AG10803 (cell line): ENCODE measurements around the gene INTS2.
A peak's percentile ranks its signal among the peaks of the same experiment; 100 is the strongest.
"Not testable (repeated sequence)": the region's sequence is repeated elsewhere in the genome, so short reads cannot be mapped to it uniquely, and the experiment has no call there.

ENCODE experiments used
- DNase-seq: peaks from one replicate; pipeline ENCODE4 v3.0.0; 2010; ENCODE audit warnings: low read depth
- H3K4me3 ChIP-seq: 2 replicates; pipeline ENCODE4 v1.5.1; 2011; ENCODE audit warnings: mild to moderate bottlenecking, low read length, control low read depth
- TF ChIP-seq, protein P1 (sequence below): conservative IDR thresholded peaks from 2 replicates; pipeline ENCODE4 v1.5.1; 2011; ENCODE audit warnings: mild to moderate bottlenecking, low read length, control low read depth, inconsistent platforms

INTS2 gene

DNA sequence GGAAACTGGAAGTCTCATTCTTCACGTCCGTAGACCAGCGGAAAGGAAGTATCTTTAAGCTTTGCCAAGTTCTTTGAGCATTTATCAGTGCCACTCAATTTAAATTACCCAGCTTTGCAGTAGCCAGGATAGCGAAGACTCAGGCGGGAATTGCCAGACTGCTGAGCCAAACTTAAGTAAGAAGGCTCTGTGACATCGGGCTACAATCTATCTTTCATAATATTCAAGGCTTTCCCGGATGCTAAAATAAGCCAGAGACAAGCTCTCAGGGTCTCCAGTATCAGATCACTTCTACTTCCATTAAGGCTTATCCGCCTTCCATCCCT is 64.0 kb downstream of the INTS2 start:
- TF ChIP-seq, protein P1, sequence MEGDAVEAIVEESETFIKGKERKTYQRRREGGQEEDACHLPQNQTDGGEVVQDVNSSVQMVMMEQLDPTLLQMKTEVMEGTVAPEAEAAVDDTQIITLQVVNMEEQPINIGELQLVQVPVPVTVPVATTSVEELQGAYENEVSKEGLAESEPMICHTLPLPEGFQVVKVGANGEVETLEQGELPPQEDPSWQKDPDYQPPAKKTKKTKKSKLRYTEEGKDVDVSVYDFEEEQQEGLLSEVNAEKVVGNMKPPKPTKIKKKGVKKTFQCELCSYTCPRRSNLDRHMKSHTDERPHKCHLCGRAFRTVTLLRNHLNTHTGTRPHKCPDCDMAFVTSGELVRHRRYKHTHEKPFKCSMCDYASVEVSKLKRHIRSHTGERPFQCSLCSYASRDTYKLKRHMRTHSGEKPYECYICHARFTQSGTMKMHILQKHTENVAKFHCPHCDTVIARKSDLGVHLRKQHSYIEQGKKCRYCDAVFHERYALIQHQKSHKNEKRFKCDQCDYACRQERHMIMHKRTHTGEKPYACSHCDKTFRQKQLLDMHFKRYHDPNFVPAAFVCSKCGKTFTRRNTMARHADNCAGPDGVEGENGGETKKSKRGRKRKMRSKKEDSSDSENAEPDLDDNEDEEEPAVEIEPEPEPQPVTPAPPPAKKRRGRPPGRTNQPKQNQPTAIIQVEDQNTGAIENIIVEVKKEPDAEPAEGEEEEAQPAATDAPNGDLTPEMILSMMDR, result no peak
- peak overlapping the region; percentile 83 for H3K4me3 ChIP-seq
- no peak for DNase-seq

DNA sequence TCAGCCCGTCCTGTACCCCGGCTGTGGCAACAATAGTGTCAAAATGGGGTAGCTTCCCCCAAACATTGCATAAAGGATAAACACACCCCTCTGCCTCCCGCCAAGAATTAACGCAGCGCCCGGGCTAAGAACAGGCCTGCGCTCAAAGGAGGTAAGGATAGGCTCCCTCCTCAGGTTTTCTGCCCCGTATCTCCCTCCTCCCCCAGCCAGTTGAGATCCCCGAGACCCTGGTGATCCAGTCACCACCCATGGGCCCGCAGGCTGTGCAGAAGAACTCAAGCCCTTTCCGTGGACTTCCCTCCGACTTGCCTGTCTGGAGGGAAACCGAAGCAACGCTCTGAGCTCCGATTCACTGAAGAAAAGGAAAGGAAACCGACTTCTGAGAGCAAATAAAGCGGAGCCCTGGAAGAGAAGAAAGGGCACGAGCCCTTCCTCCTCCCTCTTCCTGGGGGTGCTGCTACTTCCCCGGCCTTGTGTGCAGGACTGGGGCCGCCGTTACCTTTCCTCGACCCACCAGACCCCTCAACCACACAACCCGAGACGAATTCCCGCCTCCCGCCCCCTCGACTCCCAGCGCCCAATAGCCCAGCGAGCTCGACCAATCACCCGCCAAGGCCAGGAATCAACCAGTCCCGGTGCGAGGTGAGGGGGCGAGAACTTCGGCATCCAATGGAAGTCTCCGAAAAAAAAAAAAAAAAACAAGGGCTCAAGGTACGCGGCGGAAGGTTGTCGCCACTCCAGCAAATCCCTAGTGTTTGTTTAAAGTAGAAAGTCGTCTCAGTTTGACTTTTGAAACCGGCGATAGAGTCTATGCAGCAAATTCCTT is 64.6 kb downstream of the INTS2 start, which contains the start of gene BRIP1:
TSS of gene BRIP1 (minus strand) at position 554 of the 826 bp plus-strand sequence. CDS start 1,989 bp downstream, outside the sequence.
- TF ChIP-seq, protein P1, result no peak
- DNase-seq, result peak; percentile 88
- H3K4me3 ChIP-seq, result peak within 1 kb of the TSS; percentile 83

DNA sequence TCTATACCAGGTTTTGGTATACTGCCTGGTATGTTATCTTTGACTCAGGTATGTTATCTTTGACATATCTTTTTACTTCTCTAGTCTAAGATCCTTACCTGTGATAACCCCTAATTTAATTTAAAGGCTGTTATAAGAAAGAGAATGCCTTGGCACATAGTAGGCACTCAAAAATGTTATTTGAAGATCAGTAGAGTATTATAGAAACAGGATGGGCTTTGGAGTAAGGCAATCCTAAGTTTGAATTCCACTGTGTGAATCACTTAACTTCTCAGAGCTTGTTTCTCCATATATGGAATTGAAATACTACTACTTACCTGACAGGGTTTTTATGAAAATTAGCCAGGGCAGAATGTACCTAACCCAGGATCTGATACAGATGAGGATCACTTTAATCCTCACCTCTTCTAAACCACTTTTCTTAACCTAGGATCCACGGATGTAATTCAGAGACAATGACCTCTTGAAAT is 65.6 kb downstream of the INTS2 start:
- DNase-seq, result peak; percentile 5
- H3K4me3 ChIP-seq, result peak overlapping the region; percentile 83
- TF ChIP-seq, protein P1, result no peak

DNA sequence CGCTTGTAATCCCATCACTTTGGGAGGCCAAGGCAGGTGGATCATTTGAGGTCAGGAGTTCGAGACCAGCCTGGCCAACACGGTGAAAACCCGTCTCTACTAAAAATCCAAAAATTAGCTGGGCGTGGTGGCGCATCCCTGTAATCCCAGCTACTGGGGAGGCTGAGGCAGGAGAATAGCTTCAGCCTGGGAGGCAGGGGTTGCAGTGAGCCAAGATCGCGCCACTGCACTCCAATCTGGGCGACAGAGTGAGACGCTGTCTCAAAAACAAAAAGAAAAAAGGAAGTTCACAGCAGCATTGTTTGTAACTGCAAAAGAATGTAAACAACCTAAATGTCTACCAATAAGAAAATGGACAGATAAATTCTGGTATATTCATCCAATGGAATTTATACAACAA is 67.4 kb downstream of the INTS2 start:
- H3K4me3 ChIP-seq, result not testable (repeated sequence)
- DNase-seq, result peak; percentile 8

DNA sequence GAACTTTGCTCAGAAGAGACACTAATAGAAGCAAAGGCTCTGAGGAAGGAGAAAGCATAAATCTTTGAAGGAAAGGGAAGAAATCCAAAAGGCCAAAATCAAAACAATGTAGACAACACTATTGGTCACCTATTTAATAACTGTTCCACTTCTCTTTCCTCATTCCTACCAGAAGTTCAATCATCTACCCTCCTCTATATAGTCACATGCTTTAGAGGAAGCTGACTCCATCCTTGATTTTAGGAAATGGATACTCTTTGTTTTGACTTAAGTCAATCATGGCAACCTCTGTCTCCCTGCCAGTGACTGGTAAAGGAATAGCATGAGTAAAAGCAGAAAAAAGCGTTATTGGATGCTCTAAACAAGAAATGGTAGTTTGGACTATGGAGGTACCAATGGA is 71.7 kb downstream of the INTS2 start:
- TF ChIP-seq, protein P1, result no peak
- no peak overlapping the region for H3K4me3 ChIP-seq
- DNase-seq, result no peak

DNA sequence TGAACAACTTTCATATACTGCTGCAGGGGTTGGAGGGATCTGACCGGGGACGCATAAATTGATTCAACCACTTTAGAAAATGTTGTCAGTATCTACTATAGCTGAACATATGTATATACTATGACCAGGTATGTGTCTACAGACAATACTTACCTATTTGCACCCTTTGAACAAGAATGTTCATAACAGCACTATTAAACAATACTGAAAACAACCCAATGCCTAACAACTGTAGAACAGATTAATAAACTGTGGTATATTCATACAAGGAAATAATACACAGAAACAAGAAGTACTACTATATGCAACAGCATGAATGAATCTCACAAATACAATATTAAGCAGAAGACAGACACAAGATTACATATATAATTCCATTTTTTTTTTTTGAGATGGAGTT is 74.9 kb downstream of the INTS2 start:
- no peak for DNase-seq
- TF ChIP-seq, protein P1, result no peak

DNA sequence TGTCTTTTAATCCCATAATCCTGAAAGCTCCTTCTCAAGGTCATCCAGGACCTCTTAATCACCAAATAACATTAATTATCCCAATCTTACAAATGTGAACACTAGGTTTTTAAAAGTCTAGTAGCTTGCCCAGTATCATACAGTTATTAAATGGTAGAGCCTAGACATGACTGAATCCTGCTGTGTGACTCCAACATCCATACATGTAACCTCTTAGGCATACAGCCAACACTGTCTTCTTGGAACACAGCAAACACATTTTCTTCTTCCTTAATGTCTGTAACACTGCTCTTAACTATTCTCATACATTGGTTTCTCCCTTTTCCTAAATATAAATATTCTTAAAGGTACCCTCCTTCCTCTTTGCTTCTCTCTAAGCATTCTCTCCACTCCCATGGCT is 78.1 kb downstream of the INTS2 start:
- H3K4me3 ChIP-seq, result no peak overlapping the region
- DNase-seq, result peak; percentile 17
- TF ChIP-seq, protein P1, result no peak

More for the DNA sequence above, 74.9 kb downstream of the INTS2 start:
- no peak overlapping the region for H3K4me3 ChIP-seq
